Measurements from ENCODE around the gene OPN4.
A peak's percentile ranks its signal among the peaks of the same experiment; 100 is the strongest.

- TF ChIP-seq CTCF (IDR thresholded peaks at IDR 0.05): no peak
- TF ChIP-seq POLR2A (IDR thresholded peaks at IDR 0.05): no peak
- TF ChIP-seq POLR2AphosphoS5 (IDR thresholded peaks at IDR 0.05): peak in 2 of 3 donors; percentile 51 to 66
Measured at GRCh38 chr10:86668297-86669165, 14.2 kb downstream of the OPN4 start, which contains the start of gene LDB3.
